ENCODE data around the gene INS.

The INS gene

GRCh38 chr11:2113776-2114175 lies 47.2 kb downstream of the INS start:
- H3K27ac ChIP-seq (ENCODE audit: low read depth, low read length): no peak overlapping the region
- H3K36me3 ChIP-seq (ENCODE audit: insufficient read depth, low read length): no peaks in the 10 kb centered on the region
- H3K9me3 ChIP-seq (ENCODE audit: insufficient read depth, low read depth, low read length): peaks cover 7% of the 10 kb centered on the region
- no peak overlapping the region for H3K9ac ChIP-seq (ENCODE audit: low read depth, low read length)
- WGBS: 93% methylated on average over 10 of the region's 11 CpGs
- H3K27me3 ChIP-seq (ENCODE audit: insufficient read depth, low read length): no peaks in the 10 kb centered on the region
- no peak overlapping the region for H3K4me3 ChIP-seq (ENCODE audit: low read length)
- H3K4me1 ChIP-seq (ENCODE audit: insufficient read depth, low read length): 0 out of 2 replicates have a peak, but pooled peaks cover 3% of the 10 kb centered on the region

GRCh38 chr11:2110521-2110920 lies 50.5 kb downstream of the INS start:
- no peaks in the 10 kb centered on the region for H3K36me3 ChIP-seq (ENCODE audit: insufficient read depth, low read length)
- no peak overlapping the region for H3K27ac ChIP-seq (ENCODE audit: low read depth, low read length)
- no peaks in the 10 kb centered on the region for H3K9me3 ChIP-seq (ENCODE audit: insufficient read depth, low read depth, low read length)
- no peak overlapping the region for H3K4me3 ChIP-seq (ENCODE audit: low read length)
- 92% methylated on average over 12 of the region's 12 CpGs for WGBS
- no peaks in the 10 kb centered on the region for H3K27me3 ChIP-seq (ENCODE audit: insufficient read depth, low read length)
- H3K9ac ChIP-seq (ENCODE audit: low read depth, low read length): no peak overlapping the region
- 0 out of 2 replicates have a peak, but pooled peaks cover 3% of the 10 kb centered on the region for H3K4me1 ChIP-seq (ENCODE audit: insufficient read depth, low read length)
